Ascending aorta (tissue), 2 donors: ENCODE measurements around the gene ADRA1B. TPM values are rescaled to one million over a fixed set of nuclear protein-coding genes. Genes with fewer than 3 reads are reported as not detected.
A peak's percentile ranks its signal among the peaks of the same experiment; 100 is the strongest.

Source experiments
- DNase-seq, 2 donors: peaks; one replicate each; pipeline ENCODE4 v3.0.0-alpha.2; 2019; ENCODE audit warnings: low spot score in 2 of 2
- H3K27ac ChIP-seq, 2 donors: fragments of 200-600 bp; sonication (generic); one replicate each; pipeline ENCODE4 v1.5.1; 2016 to 2017; ENCODE audit warnings: mild to moderate bottlenecking in 1 of 2
- H3K27me3 ChIP-seq: fragments of 200-600 bp; sonication (generic); one replicate; pipeline ENCODE4 v1.5.1; 2017
- H3K36me3 ChIP-seq, 2 donors: fragments of 200-600 bp; sonication (generic); one replicate each; pipeline ENCODE4 v1.5.1; 2016
- H3K4me1 ChIP-seq, 2 donors: fragments of 200-600 bp; sonication (generic); one replicate each; pipeline ENCODE4 v1.5.1; 2016 to 2017; ENCODE audit warnings: mild to moderate bottlenecking in 1 of 2
- H3K4me3 ChIP-seq, 2 donors: fragments of 200-600 bp; sonication (generic); one replicate each; pipeline ENCODE4 v1.5.1; 2016 to 2017; ENCODE audit warnings: mild to moderate bottlenecking in 1 of 2
- H3K9me3 ChIP-seq, 2 donors: fragments of 200-600 bp; sonication (generic); one replicate each; pipeline ENCODE4 v1.5.1; 2016
- intact Hi-C: fragments of 100-400 bp; cut with DNase I; formaldehyde crosslinking; loops from one replicate; pipeline ENCODE4 v1.15.1; 2023
- total RNA-seq: library from RNA; depleted of rRNA; stranded (reverse); fragments of >200 nt; gene quantifications from one replicate; pipeline ENCODE4 v1.1.0, GENCODE V29; 2016
- TF ChIP-seq, protein P1 (sequence below), 3 experiments: fragments of 200-600 bp in 2 of 3; fragments of 450-650 bp in 1 of 3; sonication (generic) in 2 of 3; IDR thresholded peaks; one replicate each; pipeline ENCODE4 v1.5.1; 2016 to 2019; ENCODE audit warnings: antibody characterized with exemption in 3 of 3, mild to moderate bottlenecking in 1 of 3, moderate library complexity in 1 of 3

ADRA1B gene
- total RNA-seq, 1 donor from 2014 or later: 20.6 TPM

GRCh38 chr5:159976921-159977320, 60.6 kb downstream of the ADRA1B start:
- Histone ChIP-seq H3K27ac (no peak overlapping the region), H3K4me1 (peaks cover 18 to 19% of the 10 kb centered on the region in 2 donors), H3K36me3 (no peaks in the 10 kb centered on the region), H3K4me3 (no peak overlapping the region), H3K27me3 (no peaks in the 10 kb centered on the region), H3K9me3 (no peaks in the 10 kb centered on the region)
- TF ChIP-seq, protein P1, sequence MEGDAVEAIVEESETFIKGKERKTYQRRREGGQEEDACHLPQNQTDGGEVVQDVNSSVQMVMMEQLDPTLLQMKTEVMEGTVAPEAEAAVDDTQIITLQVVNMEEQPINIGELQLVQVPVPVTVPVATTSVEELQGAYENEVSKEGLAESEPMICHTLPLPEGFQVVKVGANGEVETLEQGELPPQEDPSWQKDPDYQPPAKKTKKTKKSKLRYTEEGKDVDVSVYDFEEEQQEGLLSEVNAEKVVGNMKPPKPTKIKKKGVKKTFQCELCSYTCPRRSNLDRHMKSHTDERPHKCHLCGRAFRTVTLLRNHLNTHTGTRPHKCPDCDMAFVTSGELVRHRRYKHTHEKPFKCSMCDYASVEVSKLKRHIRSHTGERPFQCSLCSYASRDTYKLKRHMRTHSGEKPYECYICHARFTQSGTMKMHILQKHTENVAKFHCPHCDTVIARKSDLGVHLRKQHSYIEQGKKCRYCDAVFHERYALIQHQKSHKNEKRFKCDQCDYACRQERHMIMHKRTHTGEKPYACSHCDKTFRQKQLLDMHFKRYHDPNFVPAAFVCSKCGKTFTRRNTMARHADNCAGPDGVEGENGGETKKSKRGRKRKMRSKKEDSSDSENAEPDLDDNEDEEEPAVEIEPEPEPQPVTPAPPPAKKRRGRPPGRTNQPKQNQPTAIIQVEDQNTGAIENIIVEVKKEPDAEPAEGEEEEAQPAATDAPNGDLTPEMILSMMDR (IDR thresholded peaks at IDR 0.05): no peak
- intact Hi-C loops: loop anchor here (5.0 to 10.0 kb wide), 2 partner anchors 192 to 530 kb away; no protein-coding TSS in a partner anchor
- DNase-seq: no peak

DNA sequence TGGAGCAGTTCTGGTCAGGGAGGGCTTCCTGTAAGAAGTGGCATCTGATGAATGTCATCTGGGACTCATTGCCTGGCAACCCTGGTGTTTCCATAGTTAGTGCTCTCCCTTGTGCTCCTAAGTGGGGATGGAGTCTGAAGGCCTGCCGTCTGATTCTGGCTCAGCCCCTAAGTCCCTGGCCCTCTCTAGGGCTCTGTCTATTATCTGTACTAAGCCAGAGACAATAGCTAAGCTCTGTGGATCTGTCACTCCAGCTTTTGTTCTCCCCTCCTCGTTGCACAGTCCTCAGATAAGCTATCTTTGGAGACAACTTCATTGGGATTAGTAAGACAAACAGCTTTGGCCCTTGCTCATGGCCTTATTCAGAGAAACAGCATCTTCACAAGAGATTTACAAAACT, 62.1 kb downstream of the ADRA1B start:
- intact Hi-C loops: loop anchor here (5.0 to 10.0 kb wide), 2 partner anchors 194 to 531 kb away; no protein-coding TSS in a partner anchor
- no peaks in the 10 kb centered on the region for H3K27me3 ChIP-seq

GRCh38 chr5:159982421-159983173, 66.3 kb downstream of the ADRA1B start:
- no peak for DNase-seq
- no peaks in the 10 kb centered on the region for H3K36me3 ChIP-seq
- TF ChIP-seq, protein P1 (IDR thresholded peaks at IDR 0.05): no peak
- H3K27me3 ChIP-seq: no peaks in the 10 kb centered on the region
- peaks cover 4% of the 10 kb centered on the region in 2 donors for H3K4me1 ChIP-seq
- no peaks in the 10 kb centered on the region for H3K9me3 ChIP-seq
- no peak overlapping the region for H3K4me3 ChIP-seq
- intact Hi-C loops: loop anchor here (10.0 kb wide), 1 partner anchor 828 kb away; no protein-coding TSS in a partner anchor
- no peak overlapping the region for H3K27ac ChIP-seq

More for the DNA sequence above, 62.1 kb downstream of the ADRA1B start:
- DNase-seq: peak in 1 of 2 donors; percentile 18
- Histone ChIP-seq H3K4me1 (peaks cover 18 to 21% of the 10 kb centered on the region in 2 donors), H3K27ac (no peak overlapping the region), H3K9me3 (no peaks in the 10 kb centered on the region), H3K36me3 (no peaks in the 10 kb centered on the region), H3K4me3 (no peak overlapping the region)
- TF ChIP-seq, protein P1 (IDR thresholded peaks at IDR 0.05): no peak

- no peaks in the 10 kb centered on the region for H3K9me3 ChIP-seq
- peak overlapping the region; percentile 54 to 74 for H3K4me3 ChIP-seq
- intact Hi-C loops: loop anchor here (1.0 to 10.0 kb wide), 5 partner anchors 69 to 832 kb away; no protein-coding TSS in a partner anchor
- TF ChIP-seq, protein P1 (IDR thresholded peaks at IDR 0.05): peak; percentile 73 to 92 (median 75)
- DNase-seq: peak in 1 of 2 donors; percentile 86
- no peaks in the 10 kb centered on the region for H3K27me3 ChIP-seq
- peaks cover 0 to 4% of the 10 kb centered on the region in 2 donors for H3K4me1 ChIP-seq
- no peaks in the 10 kb centered on the region for H3K36me3 ChIP-seq
- no peak overlapping the region for H3K27ac ChIP-seq
These were observed 70.9 kb downstream of the ADRA1B start for GRCh38 chr5:159987031-159987674.

- Histone ChIP-seq H3K27ac (no peak overlapping the region), H3K4me3 (no peak overlapping the region), H3K36me3 (no peaks in the 10 kb centered on the region), H3K9me3 (peaks cover 5 to 6% of the 10 kb centered on the region in 2 donors), H3K27me3 (no peaks in the 10 kb centered on the region), H3K4me1 (peaks cover 0 to 4% of the 10 kb centered on the region in 2 donors)
- TF ChIP-seq, protein P1 (IDR thresholded peaks at IDR 0.05): no peak
- intact Hi-C loops: no loop called here
- no peak for DNase-seq
These were observed 74.2 kb downstream of the ADRA1B start for GRCh38 chr5:159990506-159990905.
